H9 (cell line): ENCODE measurements around the gene HSPG2. TPM values are rescaled to one million over a fixed set of nuclear protein-coding genes. Genes with fewer than 3 reads are reported as not detected.

Experiments
- DNase-seq: peaks from one replicate; pipeline ENCODE4 v3.0.0-alpha.2; 2017
- H2AFZ ChIP-seq: one replicate; pipeline ENCODE4 v1.6.1; 2013; ENCODE audit warnings: mild to moderate bottlenecking, low read length, control low read depth, moderate library complexity
- H2AK5ac ChIP-seq: 2 replicates; pipeline ENCODE4 v1.6.1; 2013; ENCODE audit warnings: low read length, control low read depth, mixed read lengths; ENCODE audit not compliant: insufficient read length
- H2BK120ac ChIP-seq: one replicate; pipeline ENCODE4 v1.6.1; 2013; ENCODE audit warnings: low read depth, mild to moderate bottlenecking, low read length, control low read depth, inconsistent platforms; ENCODE audit not compliant: poor library complexity, severe bottlenecking
- H2BK12ac ChIP-seq: 2 replicates; pipeline ENCODE4 v1.6.1; 2013; ENCODE audit warnings: low read length, control low read depth, mixed read lengths, low read depth; ENCODE audit not compliant: insufficient read length
- H2BK15ac ChIP-seq: 2 replicates; pipeline ENCODE4 v1.6.1; 2013; ENCODE audit warnings: low read depth, low read length, control low read depth
- H2BK20ac ChIP-seq: one replicate; pipeline ENCODE4 v1.6.1; 2013; ENCODE audit warnings: low read depth, mild to moderate bottlenecking, low read length, control low read depth, inconsistent platforms; ENCODE audit not compliant: poor library complexity, severe bottlenecking
- H2BK5ac ChIP-seq: 2 replicates; pipeline ENCODE4 v1.6.1; 2013; ENCODE audit warnings: low read length, control low read depth, mixed read lengths; ENCODE audit not compliant: insufficient read length
- H3K14ac ChIP-seq: 2 replicates; pipeline ENCODE4 v1.6.1; 2013; ENCODE audit warnings: low read length, control low read depth; ENCODE audit not compliant: insufficient read depth
- H3K18ac ChIP-seq: 2 replicates; pipeline ENCODE4 v1.6.1; 2013; ENCODE audit warnings: low read depth, mild to moderate bottlenecking, mixed read lengths, low read length, control low read depth; ENCODE audit not compliant: insufficient read length
- H3K23ac ChIP-seq: 2 replicates; pipeline ENCODE4 v1.6.1; 2013; ENCODE audit warnings: low read length, control low read depth, mixed read lengths, low read depth; ENCODE audit not compliant: insufficient read length
- H3K23me2 ChIP-seq: 2 replicates; pipeline ENCODE4 v1.6.1; 2013; ENCODE audit warnings: low read depth, mild to moderate bottlenecking, mixed read lengths, low read length, control low read depth; ENCODE audit not compliant: insufficient read length, poor library complexity, severe bottlenecking
- H3K27ac ChIP-seq: 2 replicates; pipeline ENCODE4 v1.5.1; 2013; ENCODE audit warnings: low read length, control low read depth, mixed read lengths, low read depth; ENCODE audit not compliant: insufficient read length
- H3K27me3 ChIP-seq: 2 replicates; pipeline ENCODE4 v1.6.1; 2013; ENCODE audit warnings: low read length, control low read depth, inconsistent platforms; ENCODE audit not compliant: insufficient read depth
- H3K4ac ChIP-seq: 2 replicates; pipeline ENCODE4 v1.6.1; 2013; ENCODE audit warnings: low read depth, mild to moderate bottlenecking, control low read depth, inconsistent platforms, low read length, moderate library complexity
- H3K4me1 ChIP-seq: 2 replicates; pipeline ENCODE4 v1.6.1; 2013; ENCODE audit warnings: low read length, control low read depth, inconsistent platforms; ENCODE audit not compliant: insufficient read depth
- H3K4me2 ChIP-seq: 2 replicates; pipeline ENCODE4 v1.6.1; 2013; ENCODE audit warnings: low read length, control low read depth, mixed read lengths; ENCODE audit not compliant: insufficient read length, insufficient read depth
- H3K56ac ChIP-seq: 2 replicates; pipeline ENCODE4 v1.6.1; 2013; ENCODE audit warnings: low read depth, mild to moderate bottlenecking, mixed read lengths, low read length, control low read depth; ENCODE audit not compliant: insufficient read length
- H3K79me1 ChIP-seq: 2 replicates; pipeline ENCODE4 v1.6.1; 2013; ENCODE audit warnings: low read depth, mild to moderate bottlenecking, moderate library complexity, low read length, control low read depth, inconsistent platforms; ENCODE audit not compliant: insufficient read depth, poor library complexity, severe bottlenecking
- H3K79me2 ChIP-seq: 2 replicates; pipeline ENCODE4 v1.6.1; 2013; ENCODE audit warnings: low read length, control low read depth, inconsistent platforms; ENCODE audit not compliant: insufficient read depth
- H3K9ac ChIP-seq: 2 replicates; pipeline ENCODE4 v1.6.1; 2013; ENCODE audit warnings: low read length, control low read depth, mixed read lengths; ENCODE audit not compliant: insufficient read length; ENCODE audit errors: extremely low read depth
- H3K9me3 ChIP-seq: one replicate; pipeline ENCODE4 v1.6.1; 2013; ENCODE audit warnings: low read depth, low read length, inconsistent platforms; ENCODE audit not compliant: control insufficient read depth
- H3T11ph ChIP-seq: one replicate; pipeline ENCODE4 v1.6.1; 2013; ENCODE audit warnings: mild to moderate bottlenecking, low read length, control low read depth, inconsistent platforms
- H4K20me1 ChIP-seq: one replicate; pipeline ENCODE4 v1.6.1; 2013; ENCODE audit not compliant: control insufficient read depth, insufficient read length, insufficient read depth
- H4K5ac ChIP-seq: 2 replicates; pipeline ENCODE4 v1.6.1; 2013; ENCODE audit warnings: low read depth, mild to moderate bottlenecking, mixed read lengths, low read length, control low read depth; ENCODE audit not compliant: insufficient read length
- H4K8ac ChIP-seq: replicated peaks from 2 replicates; pipeline ENCODE4 v1.6.1; 2013; ENCODE audit warnings: low read length, control low read depth, mixed read lengths, low read depth; ENCODE audit not compliant: insufficient read length
- H4K91ac ChIP-seq: 2 replicates; pipeline ENCODE4 v1.6.1; 2013; ENCODE audit warnings: low read depth, mild to moderate bottlenecking, moderate library complexity, mixed read lengths, low read length, control low read depth; ENCODE audit not compliant: insufficient read length
- H3K27ac Mint-ChIP-seq, 3 experiments: 2 replicates in 2 of 3; 3 replicates in 1 of 3; pipeline ENCODE4 v1.8.0; 2020 to 2021; ENCODE audit warnings: mixed read lengths in 3 of 3, mild to moderate bottlenecking in 1 of 3, moderate library complexity in 1 of 3
- H3K27me3 Mint-ChIP-seq: 2 replicates; pipeline ENCODE4 v1.8.0; 2021; ENCODE audit warnings: low read depth, mild to moderate bottlenecking, moderate library complexity, mixed read lengths
- H3K36me3 Mint-ChIP-seq, 3 experiments: 2 replicates in 2 of 3; 3 replicates in 1 of 3; pipeline ENCODE4 v1.8.0; 2020 to 2021; ENCODE audit warnings: low read depth in 3 of 3, mixed read lengths in 3 of 3; ENCODE audit not compliant: insufficient read depth in 1 of 3
- H3K4me1 Mint-ChIP-seq, 2 experiments: 2 replicates each; pipeline ENCODE4 v1.8.0; 2020; ENCODE audit warnings: mixed read lengths in 2 of 2
- H3K4me3 Mint-ChIP-seq, 2 experiments: 2 replicates in 1 of 2; 3 replicates in 1 of 2; pipeline ENCODE4 v1.8.0; 2020 to 2021; ENCODE audit warnings: mild to moderate bottlenecking in 2 of 2, mixed read lengths in 2 of 2, moderate library complexity in 1 of 2
- H3K9me3 Mint-ChIP-seq, 2 experiments: 2 replicates in 1 of 2; 3 replicates in 1 of 2; pipeline ENCODE4 v1.8.0; 2020; ENCODE audit warnings: mild to moderate bottlenecking in 2 of 2, mixed read lengths in 2 of 2, moderate library complexity in 1 of 2
- WGBS: extraction: QIAGEN DNeasy Blood & Tissue Kit; methylation state at CpG from one replicate; pipeline ENCODE4 v1.1.7; 2013; ENCODE audit warnings: missing lambda C conversion rate, low lambda C conversion rate, mixed read lengths; ENCODE audit not compliant: insufficient read length; ENCODE audit errors: extremely low coverage; 5-methylcytosine and 5-hydroxymethylcytosine counted together
- total RNA-seq: library from RNA; stranded (reverse); gene quantifications from 2 replicates; pipeline ENCODE4 v1.2.1, GENCODE V29; 2021
- TF ChIP-seq, protein P1 (sequence below): fragments of 200-600 bp; sonication (generic); conservative IDR thresholded peaks from 3 replicates; pipeline ENCODE4 v1.8.0; 2021; ENCODE audit warnings: antibody characterized with exemption, mild to moderate bottlenecking

Gene HSPG2
- total RNA-seq, 1 experiment from 2014 or later = 90.0 TPM

DNA sequence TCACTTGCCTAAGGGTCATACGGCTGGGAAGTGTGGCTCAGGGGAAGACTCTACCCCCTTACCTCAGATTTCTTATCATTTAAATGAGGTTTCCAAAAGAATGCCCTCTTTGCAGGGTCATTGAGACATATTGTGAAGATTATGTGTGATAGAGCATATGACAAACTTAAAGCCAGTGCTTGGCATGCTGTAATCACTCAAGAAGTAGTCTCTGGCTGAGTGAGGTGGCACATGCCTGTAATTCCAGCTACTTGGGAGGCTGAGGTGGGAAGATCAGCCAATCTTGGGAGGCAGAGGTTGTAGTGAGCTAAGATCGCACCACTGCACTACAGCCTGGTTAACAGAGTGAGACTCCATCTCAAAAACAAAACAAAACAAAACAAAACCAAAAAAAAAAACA, 132.6 kb downstream of the HSPG2 start:
- TF ChIP-seq, protein P1, sequence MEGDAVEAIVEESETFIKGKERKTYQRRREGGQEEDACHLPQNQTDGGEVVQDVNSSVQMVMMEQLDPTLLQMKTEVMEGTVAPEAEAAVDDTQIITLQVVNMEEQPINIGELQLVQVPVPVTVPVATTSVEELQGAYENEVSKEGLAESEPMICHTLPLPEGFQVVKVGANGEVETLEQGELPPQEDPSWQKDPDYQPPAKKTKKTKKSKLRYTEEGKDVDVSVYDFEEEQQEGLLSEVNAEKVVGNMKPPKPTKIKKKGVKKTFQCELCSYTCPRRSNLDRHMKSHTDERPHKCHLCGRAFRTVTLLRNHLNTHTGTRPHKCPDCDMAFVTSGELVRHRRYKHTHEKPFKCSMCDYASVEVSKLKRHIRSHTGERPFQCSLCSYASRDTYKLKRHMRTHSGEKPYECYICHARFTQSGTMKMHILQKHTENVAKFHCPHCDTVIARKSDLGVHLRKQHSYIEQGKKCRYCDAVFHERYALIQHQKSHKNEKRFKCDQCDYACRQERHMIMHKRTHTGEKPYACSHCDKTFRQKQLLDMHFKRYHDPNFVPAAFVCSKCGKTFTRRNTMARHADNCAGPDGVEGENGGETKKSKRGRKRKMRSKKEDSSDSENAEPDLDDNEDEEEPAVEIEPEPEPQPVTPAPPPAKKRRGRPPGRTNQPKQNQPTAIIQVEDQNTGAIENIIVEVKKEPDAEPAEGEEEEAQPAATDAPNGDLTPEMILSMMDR = no peak
- no CpG with 5 or more reads among the region's 2 CpGs for WGBS
- Mint-ChIP-seq H3K4me3 (no peak overlapping the region), H3K9me3 (peaks cover 0 to 2% of the 10 kb centered on the region in 2 experiments; a peak in 1 of 5 replicates), H3K4me1 (0 out of 4 replicates have a peak, but pooled peaks cover 0 to 3% of the 10 kb centered on the region in 2 experiments), H3K36me3 (no peaks in the 10 kb centered on the region), H3K27ac (no peak overlapping the region; a peak in 1 of 7 replicates), H3K27me3 (no peaks in the 10 kb centered on the region)
- H2BK12ac ChIP-seq = no peak overlapping the region
- no peak overlapping the region for H4K8ac ChIP-seq
- H2AFZ ChIP-seq = no peak overlapping the region
- no peaks in the 10 kb centered on the region for H3K23me2 ChIP-seq
- no peak overlapping the region for H3K14ac ChIP-seq
- no peak overlapping the region for H2BK120ac ChIP-seq
- no peak overlapping the region for H4K91ac ChIP-seq
- H3K9ac ChIP-seq = no peak overlapping the region
- H4K20me1 ChIP-seq = no peaks in the 10 kb centered on the region
- H3K4me1 ChIP-seq = no peaks in the 10 kb centered on the region
- no peak overlapping the region for H4K5ac ChIP-seq
- H2AK5ac ChIP-seq = no peak overlapping the region
- DNase-seq = no peak
- no peaks in the 10 kb centered on the region for H3K79me1 ChIP-seq
- no peak overlapping the region for H3K27ac ChIP-seq
- no peaks in the 10 kb centered on the region for H3K79me2 ChIP-seq
- H3K18ac ChIP-seq = no peak overlapping the region
- H3K56ac ChIP-seq = no peak overlapping the region
- no peak overlapping the region for H2BK5ac ChIP-seq
- no peak overlapping the region for H3K4ac ChIP-seq
- no peaks in the 10 kb centered on the region for H3K27me3 ChIP-seq
- H2BK20ac ChIP-seq = no peak overlapping the region
- H3T11ph ChIP-seq = no peak overlapping the region
- H3K23ac ChIP-seq = no peak overlapping the region
- no peaks in the 10 kb centered on the region for H3K9me3 ChIP-seq
- no peak overlapping the region for H3K4me2 ChIP-seq
- H2BK15ac ChIP-seq = no peak overlapping the region
